ENCODE measurements around the gene TMEM135. TPM values are rescaled to one million over a fixed set of nuclear protein-coding genes. Genes with fewer than 3 reads are reported as not detected.
"Not testable (repeated sequence)": the region's sequence is repeated elsewhere in the genome, so short reads cannot be mapped to it uniquely, and the experiment has no call there.

The TMEM135 gene
- total RNA-seq, 1 donor from 2014 or later = 12.6 TPM

- DNase-seq (ENCODE audit: low read depth) = no peak
- no peak for TF ChIP-seq CTCF (conservative IDR thresholded peaks at IDR 0.05; ENCODE audit: low read depth, low read length)
- no peak overlapping the region for H3K4me3 ChIP-seq (ENCODE audit: low read depth, low read length)
Measured at GRCh38 chr11:87020336-87020735, 17.4 kb upstream of the TMEM135 start.

- no peak overlapping the region for H3K4me3 ChIP-seq (ENCODE audit: low read depth, low read length)
- DNase-seq (ENCODE audit: low read depth) = no peak
- TF ChIP-seq CTCF (conservative IDR thresholded peaks at IDR 0.05; ENCODE audit: low read depth, low read length) = no peak
Measured at GRCh38 chr11:87020764-87021365, 16.9 kb upstream of the TMEM135 start.

- no peak for DNase-seq (ENCODE audit: low read depth)
- no peak for TF ChIP-seq CTCF (conservative IDR thresholded peaks at IDR 0.05; ENCODE audit: low read depth, low read length)
- no peak overlapping the region for H3K4me3 ChIP-seq (ENCODE audit: low read depth, low read length)
Measured at GRCh38 chr11:87022254-87022653, 15.5 kb upstream of the TMEM135 start.

- no peak for DNase-seq (ENCODE audit: low read depth)
- H3K4me3 ChIP-seq (ENCODE audit: low read depth, low read length) = no peak overlapping the region
- no peak for TF ChIP-seq CTCF (conservative IDR thresholded peaks at IDR 0.05; ENCODE audit: low read depth, low read length)
Measured at GRCh38 chr11:87022738-87023137, 15.0 kb upstream of the TMEM135 start.

GRCh38 chr11:87026415-87026814, 11.3 kb upstream of the TMEM135 start:
- not testable (repeated sequence) for DNase-seq (ENCODE audit: low read depth); H3K4me3 ChIP-seq (ENCODE audit: low read depth, low read length)

- TF ChIP-seq CTCF (conservative IDR thresholded peaks at IDR 0.05; ENCODE audit: low read depth, low read length) = no peak
- DNase-seq (ENCODE audit: low read depth) = no peak
- H3K4me3 ChIP-seq (ENCODE audit: low read depth, low read length) = no peak overlapping the region
Measured at GRCh38 chr11:87030458-87031054, 7.2 kb upstream of the TMEM135 start.

GRCh38 chr11:87031433-87032170, 6.1 kb upstream of the TMEM135 start:
- no peak for TF ChIP-seq CTCF (conservative IDR thresholded peaks at IDR 0.05; ENCODE audit: low read depth, low read length)
- no peak for DNase-seq (ENCODE audit: low read depth)
- no peak overlapping the region for H3K4me3 ChIP-seq (ENCODE audit: low read depth, low read length)
